Measurements from ENCODE around the gene TAF1B. TPM values are rescaled to one million over a fixed set of nuclear protein-coding genes. Genes with fewer than 3 reads are reported as not detected.

Gene TAF1B
- total RNA-seq, 3 donors from 2014 or later = 9.4 to 14.1 (median 13.2) TPM

- ATAC-seq (no peak), DNase-seq (no peak)
- no peak for TF ChIP-seq CTCF (IDR thresholded peaks at IDR 0.05)
- Histone ChIP-seq H3K4me1 (ENCODE audit: low read depth) (no peaks in the 10 kb centered on the region), H3K4me3 (no peak overlapping the region), H3K36me3 (ENCODE audit: low read depth) (no peaks in the 10 kb centered on the region), H3K9me3 (no peaks in the 10 kb centered on the region)
- intact Hi-C loops (cut with DNase I, micrococcal nuclease) = no loop called here
Measured at GRCh38 chr2:9961013-9961412, 117.7 kb downstream of the TAF1B start.

GRCh38 chr2:9964334-9964980 is 121.2 kb downstream of the TAF1B start:
- H3K4me3 ChIP-seq = no peak overlapping the region
- intact Hi-C loops (cut with DNase I, micrococcal nuclease) = no loop called here
- ATAC-seq = no peak
- DNase-seq = no peak
- H3K36me3 ChIP-seq (ENCODE audit: low read depth) = no peaks in the 10 kb centered on the region
- no peaks in the 10 kb centered on the region for H3K4me1 ChIP-seq (ENCODE audit: low read depth)
- H3K9me3 ChIP-seq = no peaks in the 10 kb centered on the region
- no peak for TF ChIP-seq CTCF (IDR thresholded peaks at IDR 0.05)

- intact Hi-C loops (cut with DNase I, micrococcal nuclease) = no loop called here
- no peaks in the 10 kb centered on the region for H3K9me3 ChIP-seq
- no peaks in the 10 kb centered on the region for H3K36me3 ChIP-seq (ENCODE audit: low read depth)
- no peak overlapping the region for H3K4me3 ChIP-seq
- no peak for DNase-seq
- no peaks in the 10 kb centered on the region for H3K4me1 ChIP-seq (ENCODE audit: low read depth)
- TF ChIP-seq CTCF (IDR thresholded peaks at IDR 0.05) = no peak
- no peak for ATAC-seq
Measured at GRCh38 chr2:9965119-9965822, 122.0 kb downstream of the TAF1B start.

- no peaks in the 10 kb centered on the region for H3K4me1 ChIP-seq (ENCODE audit: low read depth)
- ATAC-seq (no peak), DNase-seq (no peak)
- no peaks in the 10 kb centered on the region for H3K36me3 ChIP-seq (ENCODE audit: low read depth)
- intact Hi-C loops (cut with DNase I, micrococcal nuclease) = no loop called here
- no peaks in the 10 kb centered on the region for H3K9me3 ChIP-seq
- H3K4me3 ChIP-seq = no peak overlapping the region
- no peak for TF ChIP-seq CTCF (IDR thresholded peaks at IDR 0.05)
Measured at GRCh38 chr2:9966491-9967022, 123.3 kb downstream of the TAF1B start.

- no peak for DNase-seq
- Histone ChIP-seq H3K9me3 (no peaks in the 10 kb centered on the region), H3K4me1 (ENCODE audit: low read depth) (no peaks in the 10 kb centered on the region), H3K36me3 (ENCODE audit: low read depth) (no peaks in the 10 kb centered on the region), H3K4me3 (no peak overlapping the region)
- TF ChIP-seq CTCF (IDR thresholded peaks at IDR 0.05) = no peak
- intact Hi-C loops (cut with DNase I, micrococcal nuclease) = no loop called here
- ATAC-seq = no peak
Measured at GRCh38 chr2:9967053-9967775, 123.9 kb downstream of the TAF1B start.
